NOMO-1 treated with dmso at 0.1 percent for 144 hours (cell line): Measurements from ENCODE around the gene TIGAR.

Experiments used
- DNase-seq: peaks from one replicate; lab custom pipeline; 2025; ENCODE audit not compliant: unreplicated experiment; lab: John Stamatoyannopoulos, UW

TIGAR gene

DNA sequence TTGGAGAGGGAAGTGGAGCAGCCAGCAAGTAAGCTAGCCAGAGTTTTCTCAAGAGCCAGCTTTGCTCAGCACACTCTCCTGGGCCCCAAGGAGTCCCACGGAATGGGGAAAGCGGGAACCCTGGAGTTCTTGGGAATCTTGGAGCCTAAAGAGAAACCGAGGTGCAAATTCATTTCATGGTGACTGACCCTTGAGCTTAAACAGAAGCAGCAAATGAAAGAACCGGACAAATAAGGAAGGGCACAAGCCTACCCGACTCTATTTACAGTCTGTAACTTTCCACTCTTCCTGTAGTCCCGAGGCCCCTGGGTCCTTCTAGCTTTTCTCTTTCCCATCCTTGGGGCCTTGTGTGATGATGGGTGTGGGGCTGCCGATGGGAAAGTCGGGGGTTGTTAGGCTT is 18.1 kb upstream of the TIGAR start:
- no peak for DNase-seq

DNA sequence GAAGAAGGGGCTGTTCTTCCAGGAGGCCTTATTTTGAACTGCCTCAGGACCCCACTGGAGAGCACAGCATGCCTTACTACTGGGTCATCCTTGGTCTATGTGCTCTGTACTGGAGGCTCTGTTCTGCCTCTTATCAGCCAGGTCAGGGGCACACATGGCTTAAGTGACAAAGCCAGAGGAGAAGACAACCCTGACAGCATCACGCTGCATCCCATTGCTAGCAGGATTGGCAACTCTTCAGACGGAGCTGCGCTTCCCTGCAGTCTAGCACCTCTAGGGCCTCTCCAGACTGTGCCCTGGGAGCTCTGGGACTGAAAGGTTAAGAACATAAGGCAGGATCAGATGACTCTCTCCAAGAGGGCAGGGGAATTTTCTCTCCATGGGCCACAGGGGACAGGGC is 17.3 kb upstream of the TIGAR start:
- no peak for DNase-seq

DNA sequence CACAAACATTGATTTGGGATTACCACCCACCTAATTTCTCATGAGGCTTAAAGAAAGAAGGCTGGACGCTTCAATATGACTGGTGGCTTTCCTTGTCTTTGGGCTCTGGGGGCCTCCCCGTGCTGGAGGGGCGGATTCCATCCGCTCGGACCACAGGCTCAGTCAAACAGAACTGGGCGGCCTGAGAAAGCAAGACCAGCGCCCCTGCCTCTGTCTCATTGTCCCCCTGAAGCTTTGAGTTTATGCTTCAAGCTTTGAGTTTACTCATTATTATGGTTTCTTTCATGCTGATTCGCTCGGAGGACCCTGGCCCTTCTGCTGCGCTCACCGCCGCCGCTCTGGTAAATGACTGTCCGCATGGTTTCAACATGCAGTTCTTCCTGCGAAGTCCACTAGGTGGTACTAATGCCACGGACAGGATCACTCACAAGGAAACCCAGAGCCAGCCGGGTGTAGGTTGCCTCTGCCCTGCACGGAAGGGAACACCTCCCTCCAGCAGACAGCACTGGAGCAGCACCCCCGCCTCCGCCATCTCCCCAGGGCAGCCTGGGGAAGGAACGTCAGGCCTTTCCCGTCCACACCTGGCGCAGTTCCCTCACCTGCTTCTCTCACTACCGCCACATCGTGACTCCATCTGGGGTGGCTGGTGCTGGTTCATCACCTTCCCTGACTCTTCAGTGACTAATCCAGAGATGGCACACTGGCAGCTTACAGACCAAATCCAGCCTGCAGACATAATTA is 13.2 kb upstream of the TIGAR start:
- no peak for DNase-seq

GRCh38 chr12:4308334-4308950 is 12.6 kb upstream of the TIGAR start:
- no peak for DNase-seq

DNA sequence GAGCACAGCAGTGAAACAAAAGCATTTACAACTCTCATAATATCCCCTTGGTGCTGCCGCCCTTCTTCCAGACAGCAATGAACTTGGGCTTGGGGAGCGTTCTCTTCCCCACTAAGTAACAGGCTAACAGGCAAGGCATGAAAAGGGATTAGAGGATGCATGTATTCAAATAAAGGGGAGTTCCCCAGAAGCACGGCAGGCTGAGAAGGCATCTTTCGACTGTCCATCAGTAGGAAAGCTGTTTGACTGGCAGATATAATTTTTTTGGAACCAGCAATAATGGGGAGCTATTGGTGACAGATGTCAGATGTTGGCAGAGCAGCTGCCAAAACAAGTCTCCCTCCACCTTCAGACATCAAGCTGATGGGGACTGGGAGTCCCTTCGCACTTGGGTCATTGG is 9.2 kb upstream of the TIGAR start:
- DNase-seq = no peak

- no peak for DNase-seq
Measured at GRCh38 chr12:4312251-4312650, 8.8 kb upstream of the TIGAR start.

- DNase-seq = no peak
Measured at GRCh38 chr12:4320497-4320852, 538 bp upstream of the TIGAR start.

DNA sequence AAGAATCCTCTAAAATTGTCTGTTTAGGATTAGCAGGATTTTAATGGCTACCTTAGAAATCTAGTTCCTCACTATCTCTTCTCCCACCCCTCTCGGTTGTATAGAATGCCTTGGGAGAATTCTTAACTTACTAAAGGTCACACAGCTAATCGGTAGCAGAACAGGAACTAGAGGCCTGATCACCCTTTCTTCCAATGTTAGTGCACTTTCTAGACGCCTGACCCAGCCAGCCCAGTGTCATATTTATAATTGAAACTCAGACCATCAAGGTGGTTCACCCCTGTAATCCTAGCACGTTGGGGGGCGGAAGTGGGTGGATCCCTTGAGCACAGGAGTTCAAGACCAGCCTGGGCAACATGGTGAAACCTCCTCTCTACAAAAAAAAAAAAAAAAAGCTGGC is 1.7 kb downstream of the TIGAR start:
- DNase-seq = no peak

- DNase-seq = no peak
Measured at GRCh38 chr12:4323396-4323795, 2.4 kb downstream of the TIGAR start.

- no peak for DNase-seq
Measured at GRCh38 chr12:4324366-4324765, 3.4 kb downstream of the TIGAR start.

- no peak for DNase-seq
Measured at GRCh38 chr12:4325966-4326365, 5.0 kb downstream of the TIGAR start.

DNA sequence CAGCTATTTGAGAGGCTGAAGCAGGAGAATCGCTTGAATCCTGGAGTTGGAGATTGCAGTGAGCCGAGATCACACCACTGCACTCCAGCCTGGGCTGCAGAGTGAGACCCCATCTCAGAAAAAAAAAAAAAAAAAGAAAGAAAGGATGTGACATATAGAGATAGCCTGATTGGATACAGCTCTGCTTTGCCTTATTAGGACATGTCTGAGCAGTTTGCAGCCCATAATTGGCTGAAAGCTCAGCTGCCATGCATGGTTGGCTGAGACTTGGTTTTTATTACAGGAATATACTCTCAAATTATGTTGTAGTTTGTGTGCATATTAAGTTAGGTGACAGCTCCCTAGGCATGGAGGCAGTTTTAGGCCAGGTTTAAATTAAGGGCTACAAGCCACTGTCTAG is 6.3 kb downstream of the TIGAR start:
- DNase-seq = no peak

- no peak for DNase-seq
Measured at GRCh38 chr12:4330203-4330602, 9.2 kb downstream of the TIGAR start.

- no peak for DNase-seq
Measured at GRCh38 chr12:4331221-4331620, 10.2 kb downstream of the TIGAR start.

- DNase-seq = no peak
Measured at GRCh38 chr12:4331842-4332241, 10.8 kb downstream of the TIGAR start.

DNA sequence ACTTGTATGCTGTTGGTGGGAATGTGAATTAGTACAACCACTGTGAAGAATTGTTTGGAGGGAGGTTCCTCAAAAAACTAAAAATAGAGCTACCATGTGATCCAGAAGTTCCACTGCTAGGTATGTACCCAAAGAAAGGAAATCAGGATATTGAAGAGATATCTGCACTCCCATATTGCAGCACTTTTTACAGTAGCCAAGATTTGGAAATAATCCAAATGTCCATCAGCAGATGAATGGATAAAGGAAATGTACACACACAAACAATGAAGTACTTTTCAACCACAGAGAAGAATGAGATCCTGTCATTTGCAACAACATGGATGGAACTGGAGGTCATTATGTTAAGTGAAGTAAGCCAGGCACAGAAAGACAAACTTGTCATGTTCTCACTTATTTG is 25.9 kb downstream of the TIGAR start:
- DNase-seq = no peak

GRCh38 chr12:4353785-4354208 is 32.8 kb downstream of the TIGAR start:
- DNase-seq = no peak

- DNase-seq = no peak
Measured at GRCh38 chr12:4355156-4356040, 34.4 kb downstream of the TIGAR start.

DNA sequence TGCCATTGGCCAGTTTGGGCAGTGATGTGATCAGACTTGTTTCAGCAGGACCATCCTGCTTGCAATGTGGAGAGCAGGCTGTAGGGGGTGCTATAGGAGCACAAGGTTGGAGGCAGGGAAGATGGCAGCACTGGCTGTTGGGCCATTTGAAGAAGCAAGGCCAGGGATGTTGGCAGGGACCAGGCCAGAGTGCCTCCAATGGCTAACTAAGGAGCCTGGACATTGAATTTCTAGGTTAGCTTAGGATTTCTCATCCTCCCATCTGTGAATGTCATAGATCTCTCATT is 35.0 kb downstream of the TIGAR start:
- DNase-seq = peak; percentile 3

GRCh38 chr12:4366090-4366489 is 45.1 kb downstream of the TIGAR start:
- no peak for DNase-seq

DNA sequence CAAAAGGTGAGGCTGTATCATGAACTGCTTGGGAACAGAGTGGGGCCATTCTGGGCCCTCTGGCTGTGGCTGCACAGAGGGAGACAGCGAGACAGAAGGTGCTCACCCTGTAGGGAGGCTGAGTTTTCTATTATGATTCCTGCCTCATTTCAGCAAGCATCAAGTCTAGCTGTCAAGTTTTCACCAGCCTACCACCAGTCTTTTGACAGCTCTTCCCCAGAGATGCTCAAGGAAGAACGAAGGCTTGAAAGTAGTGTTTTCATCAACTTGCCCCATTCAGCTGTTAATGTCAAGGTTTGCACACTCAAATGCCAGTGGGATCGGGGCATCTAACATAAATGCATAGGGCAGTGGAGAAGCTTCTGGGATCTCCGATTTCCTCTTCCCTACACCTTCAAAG is 48.5 kb downstream of the TIGAR start:
- DNase-seq = no peak

DNA sequence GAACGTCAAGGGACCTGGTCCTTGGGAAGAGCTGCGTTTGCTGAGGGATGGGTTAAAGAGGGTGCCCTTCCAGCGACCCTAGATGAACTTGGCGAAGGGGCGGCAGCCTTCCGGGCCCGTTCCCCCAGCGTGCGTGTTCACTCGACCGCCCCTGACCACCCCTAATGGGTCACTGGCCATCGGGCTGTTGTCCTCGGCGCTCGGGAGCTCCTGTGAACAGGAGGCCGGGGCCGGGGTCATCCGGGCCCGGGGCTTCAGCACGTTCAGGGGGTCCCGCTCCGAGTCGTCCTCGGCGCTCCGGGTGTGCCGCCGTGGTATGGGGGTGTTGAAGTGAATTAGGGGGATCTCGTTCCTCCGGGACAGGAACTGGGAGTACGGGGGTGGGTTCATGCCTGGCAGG is 49.3 kb downstream of the TIGAR start:
- DNase-seq = no peak
